Muscle of arm (tissue), 12 donors: ENCODE data around the gene PKN1. TPM values are rescaled to one million over a fixed set of nuclear protein-coding genes. Genes with fewer than 3 reads are reported as not detected.
"Not testable (repeated sequence)": the region's sequence is repeated elsewhere in the genome, so short reads cannot be mapped to it uniquely, and the experiment has no call there.

ENCODE experiments used
- DNase-seq: peaks from one replicate; pipeline ENCODE4 v3.0.0-alpha.2; 2013
- polyA plus RNA-seq, 12 donors: library from polyadenylated mRNA; unstranded; fragments of 120-200 nt; gene quantifications; one replicate each; pipeline ENCODE4 v1.2.1, GENCODE V29; 2013; ENCODE audit not compliant: insufficient read length in 12 of 12

PKN1 gene
- polyA plus RNA-seq, 12 donors: 41.3 to 73.8 (median 53.7) TPM; not detected in 1

- no peak for DNase-seq
Measured at GRCh38 chr19:14425696-14426138, 7.4 kb upstream of the PKN1 start.

GRCh38 chr19:14427461-14427860, 5.6 kb upstream of the PKN1 start:
- DNase-seq: no peak

GRCh38 chr19:14428882-14429416, 4.2 kb upstream of the PKN1 start:
- no peak for DNase-seq

- DNase-seq: no peak
Measured at GRCh38 chr19:14430712-14431111, 2.4 kb upstream of the PKN1 start.

GRCh38 chr19:14433554-14434501, 722 bp downstream of the PKN1 start:
- DNase-seq: no peak

GRCh38 chr19:14434543-14435319, 1.6 kb downstream of the PKN1 start:
- DNase-seq: no peak

- no peak for DNase-seq
Measured at GRCh38 chr19:14435320-14436050, 2.4 kb downstream of the PKN1 start.

GRCh38 chr19:14437578-14438140, 4.6 kb downstream of the PKN1 start:
- DNase-seq: no peak

- no peak for DNase-seq
Measured at GRCh38 chr19:14439014-14439413, 5.9 kb downstream of the PKN1 start.

- DNase-seq: no peak
Measured at GRCh38 chr19:14440049-14440448, 6.9 kb downstream of the PKN1 start.

- DNase-seq: peak; percentile 48
Measured at GRCh38 chr19:14441041-14441938, 8.2 kb downstream of the PKN1 start.

- no peak for DNase-seq
Measured at GRCh38 chr19:14442891-14443631, 10.0 kb downstream of the PKN1 start.

- DNase-seq: no peak
Measured at GRCh38 chr19:14443632-14444216, 10.6 kb downstream of the PKN1 start.

GRCh38 chr19:14446336-14447036, 13.4 kb downstream of the PKN1 start:
- DNase-seq: no peak

GRCh38 chr19:14449321-14449720, 16.2 kb downstream of the PKN1 start:
- no peak for DNase-seq

- DNase-seq: no peak
Measured at GRCh38 chr19:14450168-14450874, 17.2 kb downstream of the PKN1 start.

- no peak for DNase-seq
Measured at GRCh38 chr19:14450876-14451275, 17.8 kb downstream of the PKN1 start.

GRCh38 chr19:14452303-14452702, 19.2 kb downstream of the PKN1 start:
- not testable (repeated sequence) for DNase-seq
